Heart right ventricle (tissue), 16 donors: ENCODE measurements around the gene LRRC45. TPM values are rescaled to one million over a fixed set of nuclear protein-coding genes. Genes with fewer than 3 reads are reported as not detected.

Source experiments
- ATAC-seq, 8 donors: fragments of 200-7000 bp; cut with Tn5 transposase; one replicate each; pipeline ENCODE4 v1.9.1; 2020; ENCODE audit warnings: mild to moderate bottlenecking in 8 of 8, moderate library complexity in 8 of 8, moderate number of reproducible peaks in 1 of 8
- DNase-seq, 2 donors: peaks; one replicate each; pipeline ENCODE4 v3.0.0-alpha.2; 2020
- H3K27ac ChIP-seq, 10 donors: fragments of 200-600 bp; sonication (generic) in 2 of 10; one replicate each; pipeline versions ENCODE4 v1.5.0 to v1.8.0; 2020 to 2022; ENCODE audit warnings: mild to moderate bottlenecking in 3 of 10
- H3K27me3 ChIP-seq, 7 donors: fragments of 200-600 bp; one replicate each; pipeline ENCODE4 v1.8.0; 2021 to 2022; ENCODE audit warnings: mild to moderate bottlenecking in 2 of 7
- H3K36me3 ChIP-seq, 9 donors: fragments of 200-600 bp; sonication (generic) in 1 of 9; one replicate each; pipeline versions ENCODE4 v1.5.0 to v1.8.0; 2020 to 2022; ENCODE audit warnings: mild to moderate bottlenecking in 2 of 9
- H3K4me1 ChIP-seq, 9 donors: fragments of 200-600 bp; sonication (generic) in 1 of 9; one replicate each; pipeline versions ENCODE4 v1.5.0 to v1.8.0; 2020 to 2022; ENCODE audit warnings: mild to moderate bottlenecking in 4 of 9
- H3K4me3 ChIP-seq, 10 donors: fragments of 200-600 bp; sonication (generic) in 2 of 10; one replicate each; pipeline versions ENCODE4 v1.5.0 to v1.8.0; 2020 to 2022; ENCODE audit warnings: mild to moderate bottlenecking in 7 of 10, moderate library complexity in 2 of 10
- H3K9me3 ChIP-seq, 11 donors: fragments of 200-600 bp in 10 of 11; sonication (generic) in 2 of 11; one replicate each; pipeline versions ENCODE4 v1.5.0 to v1.8.0; 2013 to 2022; ENCODE audit warnings: mild to moderate bottlenecking in 2 of 11, control low read depth in 1 of 11, moderate library complexity in 1 of 11
- WGBS, 2 donors: extraction: QIAGEN DNeasy Blood & Tissue Kit; methylation state at CpG; one replicate each; pipeline ENCODE4 v1.1.7; 2013; ENCODE audit warnings: inconsistent platforms in 1 of 2; 5-methylcytosine and 5-hydroxymethylcytosine counted together
- intact Hi-C, 10 donors: fragments of 100-400 bp; cut with DNase I; formaldehyde crosslinking; loops; one replicate each; pipeline versions ENCODE4 v1.11.1 to v1.14.2; 2022
- polyA plus RNA-seq, 2 donors: library from polyadenylated mRNA; stranded (reverse); fragments of 200-250 nt; gene quantifications; one replicate each; pipeline ENCODE4 v1.2.3, GENCODE V29; 2013
- total RNA-seq, 10 donors: library from RNA; stranded (reverse); fragmentation: NEBNext Ultra II Directional in 3 of 10; extraction: Animal tissue kit (Norgen Biotek cat#: 25700) in 3 of 10; gene quantifications; one replicate each; pipeline versions ENCODE4 v1.2.1 to v1.2.4, GENCODE V29; 2021 to 2023
- TF ChIP-seq, protein P1 (sequence below), 9 donors: fragments of 200-600 bp; sonication (generic) in 2 of 9; IDR thresholded peaks; one replicate each; pipeline versions ENCODE4 v1.5.0 to v1.8.0; 2021 to 2022; ENCODE audit warnings: antibody characterized with exemption in 9 of 9, mild to moderate bottlenecking in 5 of 9, moderate library complexity in 1 of 9
- donor health status: Arrhythmogenic right ventricular cardiomyopathy.
- donor health status: ischemic (EF 13 %, LVEDD 7.1; RV severe dilation, severe dysfunction).
- donor health status: healthy with polysubstance abuse.
- donor health status: DM: no; HTN: yes; CAD: no.
- donor health status: DM: no; HTN: no; CAD: no.
- donor health status: ischemic (EF 25% LVEDD 6.9; RV normal size, moderate dysfunction).
- donor health status: ischemic (EF 25% LVEDD 5.7; RV mildly dilated, moderate dysfunction).
- donor health status: healthy.
- donor health status: DM: yes; HTN: yes; CAD: no.
- donor health status: Ischemic cardiomyopathy.
- donor health status: ischemic (EF 35%, LVEDD 5.7; RV mildly dilated, moderate dysfunction).
- donor health status: nonischemic (EF 11% LVEDD 7.7; RV severe dilation, severe dysfunction).
- donor health status: DM: yes; HTN: yes; CAD: no.
- donor health status: PGD.
- donor health status: ischemic (EF 29% LVEDD 5.4; RV normal size, mild dysfunction).
- donor health status: nonischemic (EF 23%, LVEDD 6.1; RV moderate dilation, normal function).

The LRRC45 gene
- total and polyA plus RNA-seq, 12 donors: 2.2 to 10.4 (median 3.5) TPM

DNA sequence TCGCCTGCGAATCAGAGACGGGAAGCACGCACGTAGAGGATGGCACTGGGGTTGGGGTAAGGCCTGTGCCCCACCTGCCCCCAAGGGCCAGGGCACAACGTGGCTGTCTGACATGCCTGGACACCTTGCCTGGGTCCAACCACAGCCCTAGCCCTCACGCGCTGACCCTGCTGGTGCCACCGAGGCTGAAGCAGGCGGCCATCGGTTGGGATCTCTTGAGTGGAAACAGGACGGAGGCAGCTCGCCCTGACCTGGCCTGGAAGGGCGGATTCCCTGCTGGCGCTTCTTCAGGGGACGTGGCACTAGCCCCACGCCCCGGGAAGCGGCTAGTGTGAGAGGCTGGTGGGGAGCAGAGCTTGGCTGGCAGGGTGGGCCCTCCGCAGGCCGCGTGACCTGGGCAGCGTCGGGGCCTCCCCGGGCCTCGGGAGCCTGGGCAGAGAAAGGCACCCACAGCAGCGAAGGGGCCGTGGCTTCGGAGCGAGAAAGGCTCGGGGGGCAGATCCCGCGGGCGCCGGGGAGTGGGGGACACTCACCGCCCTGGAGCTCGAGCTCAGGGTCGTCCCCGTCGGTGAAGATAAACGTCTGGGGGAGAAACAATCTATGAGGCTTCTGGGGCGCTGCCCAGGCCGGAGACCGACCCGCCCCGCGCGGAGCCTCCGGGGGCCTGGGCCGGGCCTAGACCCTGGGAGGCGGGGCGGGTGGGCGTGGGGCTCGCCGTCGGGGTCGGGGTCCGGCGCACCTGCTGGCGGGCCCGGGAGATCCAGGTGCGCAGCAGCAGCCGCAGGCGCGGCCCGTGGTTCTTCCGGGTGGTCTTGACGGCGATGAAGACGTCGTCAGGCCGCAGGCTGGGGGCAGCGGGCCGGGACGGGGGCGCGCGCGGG lies 27.9 kb downstream of the LRRC45 start:
- peak in 2 of 8 donors; percentile 14 to 21 for ATAC-seq

DNA sequence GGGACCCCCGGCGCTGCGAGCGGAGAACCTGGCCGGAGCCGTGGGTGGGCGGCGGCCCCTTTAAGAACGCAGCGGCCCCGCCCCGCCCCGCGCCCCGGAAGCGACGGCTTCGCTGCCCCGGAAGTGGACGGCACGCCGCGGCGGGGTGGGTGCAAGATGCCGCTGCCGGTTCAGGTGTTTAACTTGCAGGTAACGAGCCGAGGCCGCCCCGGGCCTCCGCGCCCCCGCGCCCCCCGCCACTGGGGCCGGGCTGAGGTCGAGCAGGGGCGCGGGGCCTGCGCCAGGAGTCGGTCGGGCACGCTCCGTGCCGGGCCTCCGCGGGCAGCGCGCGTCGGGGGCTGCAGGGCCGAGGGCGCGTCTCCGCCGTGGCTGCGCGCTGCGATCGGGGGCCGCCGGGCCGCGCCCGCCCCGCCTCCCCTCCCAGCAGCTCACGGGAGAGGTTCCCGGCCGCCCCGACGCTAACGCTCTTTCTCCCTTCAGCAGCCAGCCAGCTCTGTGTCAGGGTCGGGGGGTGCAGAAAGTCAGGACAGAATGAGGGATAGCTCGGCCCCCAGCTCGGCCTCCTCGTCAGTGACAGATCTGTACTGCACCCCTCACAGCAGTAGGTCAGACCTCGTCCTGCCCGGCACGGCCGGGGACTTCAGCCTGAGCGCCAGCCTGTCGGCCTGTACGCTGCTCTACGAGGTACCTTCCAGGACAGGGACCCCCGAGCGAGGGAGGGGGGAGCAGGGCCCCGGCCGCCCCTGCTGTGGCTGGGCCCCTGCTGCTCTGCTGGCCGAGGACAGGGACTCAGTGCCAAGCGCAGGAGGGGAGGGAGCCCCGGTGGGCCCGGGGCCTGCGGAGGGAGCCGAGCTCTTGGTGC lies 28.9 kb downstream of the LRRC45 start, which contains the start of the genes GPS1 and RFNG:
TSS of gene GPS1 (plus strand) at position 123 of the 862 bp plus-strand sequence. CDS start at position 157, 34 bp downstream.
TSS of gene RFNG (minus strand) at position 36 of the 862 bp plus-strand sequence. CDS start 45 bp downstream, outside the sequence.
- Histone ChIP-seq H3K9me3 (no peaks in the 10 kb centered on the region), H3K4me1 (peaks cover 12 to 39% (median 28%) of the 10 kb centered on the region in 9 donors), H3K4me3 (peak within 1 kb of the TSS; percentile 73 to 97 (median 84)), H3K27ac (peak within 1 kb of the TSS in 9 of 10 donors; percentile 15 to 85 (median 71)), H3K36me3 (peaks cover 3 to 72% (median 19%) of the 10 kb centered on the region in 9 donors), H3K27me3 (no peaks in the 10 kb centered on the region)
- ATAC-seq (peak; percentile 27 to 82 (median 70)), DNase-seq (peak; percentile 69 to 84)
- intact Hi-C loops: loop anchor here in 1 of 10 donors (5.0 kb wide), 1 partner anchor 45 kb away; the partner anchor contains the start of gene FASN
- 1% methylated on average over 78 to 94 of the region's 94 CpGs for WGBS, 2 donors
- TF ChIP-seq, protein P1, sequence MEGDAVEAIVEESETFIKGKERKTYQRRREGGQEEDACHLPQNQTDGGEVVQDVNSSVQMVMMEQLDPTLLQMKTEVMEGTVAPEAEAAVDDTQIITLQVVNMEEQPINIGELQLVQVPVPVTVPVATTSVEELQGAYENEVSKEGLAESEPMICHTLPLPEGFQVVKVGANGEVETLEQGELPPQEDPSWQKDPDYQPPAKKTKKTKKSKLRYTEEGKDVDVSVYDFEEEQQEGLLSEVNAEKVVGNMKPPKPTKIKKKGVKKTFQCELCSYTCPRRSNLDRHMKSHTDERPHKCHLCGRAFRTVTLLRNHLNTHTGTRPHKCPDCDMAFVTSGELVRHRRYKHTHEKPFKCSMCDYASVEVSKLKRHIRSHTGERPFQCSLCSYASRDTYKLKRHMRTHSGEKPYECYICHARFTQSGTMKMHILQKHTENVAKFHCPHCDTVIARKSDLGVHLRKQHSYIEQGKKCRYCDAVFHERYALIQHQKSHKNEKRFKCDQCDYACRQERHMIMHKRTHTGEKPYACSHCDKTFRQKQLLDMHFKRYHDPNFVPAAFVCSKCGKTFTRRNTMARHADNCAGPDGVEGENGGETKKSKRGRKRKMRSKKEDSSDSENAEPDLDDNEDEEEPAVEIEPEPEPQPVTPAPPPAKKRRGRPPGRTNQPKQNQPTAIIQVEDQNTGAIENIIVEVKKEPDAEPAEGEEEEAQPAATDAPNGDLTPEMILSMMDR (IDR thresholded peaks at IDR 0.05): no peak

More for the DNA sequence above, 27.9 kb downstream of the LRRC45 start:
- Histone ChIP-seq H3K27me3 (no peaks in the 10 kb centered on the region), H3K4me1 (peaks cover 12 to 39% (median 28%) of the 10 kb centered on the region in 9 donors), H3K9me3 (no peaks in the 10 kb centered on the region), H3K27ac (peak overlapping the region in 8 of 10 donors; percentile 12 to 85 (median 66)), H3K36me3 (peaks cover 3 to 66% (median 18%) of the 10 kb centered on the region in 9 donors), H3K4me3 (peak overlapping the region; percentile 73 to 97 (median 84))
- TF ChIP-seq, protein P1 (IDR thresholded peaks at IDR 0.05): no peak
- DNase-seq: no peak
- intact Hi-C loops: loop anchor here in 1 of 10 donors (5.0 kb wide), 1 partner anchor 46 kb away; the partner anchor contains the start of gene FASN
- 14 to 17% methylated on average over 59 to 79 of the region's 79 CpGs for WGBS, 2 donors

DNA sequence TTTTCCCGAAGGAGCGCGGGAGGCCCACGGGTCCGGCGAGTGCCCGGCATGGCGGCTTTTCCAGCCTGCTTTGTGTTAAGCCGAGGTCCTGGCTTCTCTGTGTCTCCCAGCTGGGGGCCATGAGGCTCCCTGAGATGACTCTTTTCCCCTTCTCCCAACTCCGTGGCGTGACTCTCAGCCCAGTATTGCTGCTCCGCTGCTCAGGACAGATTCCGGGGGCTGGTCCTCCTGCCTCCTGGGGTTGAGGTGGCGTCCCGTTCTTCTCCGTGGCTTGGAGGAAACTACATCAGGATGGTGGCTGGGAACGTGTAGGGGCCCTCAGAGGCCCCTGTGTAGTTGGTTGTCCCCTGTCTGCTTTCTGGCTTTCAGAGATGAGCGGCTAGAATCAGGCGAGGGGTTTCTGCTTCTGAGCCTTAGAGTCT lies 29.5 kb downstream of the LRRC45 start:
- peak overlapping the region; percentile 46 to 97 (median 83) for H3K4me3 ChIP-seq
- no peaks in the 10 kb centered on the region for H3K9me3 ChIP-seq
- H3K27ac ChIP-seq: peak overlapping the region in 6 of 10 donors; percentile 22 to 78 (median 64)
- 23 to 27% methylated on average over 18 to 19 of the region's 19 CpGs for WGBS, 2 donors
- peaks cover 12 to 39% (median 28%) of the 10 kb centered on the region in 9 donors for H3K4me1 ChIP-seq
- DNase-seq (no peak), ATAC-seq (no peak)
- intact Hi-C loops: loop anchor here in 1 of 10 donors (5.0 kb wide), 1 partner anchor 45 kb away; the partner anchor contains the start of gene FASN
- H3K27me3 ChIP-seq: no peaks in the 10 kb centered on the region
- H3K36me3 ChIP-seq: peaks cover 3 to 72% (median 25%) of the 10 kb centered on the region in 9 donors
- TF ChIP-seq, protein P1 (IDR thresholded peaks at IDR 0.05): no peak
